Measurements from ENCODE around the gene CNTN4. TPM values are rescaled to one million over a fixed set of nuclear protein-coding genes. Genes with fewer than 3 reads are reported as not detected.

Gene CNTN4
- total and polyA plus RNA-seq, 8 donors, result 2.5 to 10.8 (median 5.1) TPM

DNA sequence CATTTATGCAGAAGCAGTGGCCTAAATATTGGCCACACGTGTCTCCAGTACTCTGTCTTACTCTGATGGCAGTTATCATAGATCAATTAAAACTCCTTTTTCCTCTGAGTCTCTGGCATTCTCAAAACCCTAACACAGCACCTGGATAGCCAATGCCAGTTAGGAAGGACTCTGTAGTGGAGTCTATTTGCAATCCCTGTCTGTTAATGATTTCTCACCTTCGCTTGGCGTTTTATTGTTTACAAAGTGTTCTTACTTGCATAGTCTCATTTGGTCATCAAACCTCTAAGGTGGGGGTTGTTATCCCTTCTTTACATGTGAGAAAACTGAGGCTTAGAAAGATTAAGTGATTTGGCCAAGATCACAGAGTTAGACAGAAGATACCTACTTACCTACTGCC, 752.7 kb downstream of the CNTN4 start:
- DNase-seq (no peak), FAIRE-seq (no peak), ATAC-seq (peak in 3 of 4 donors; percentile 75 to 78 (median 75))
- H3K9me3 ChIP-seq, result no peaks in the 10 kb centered on the region
- TF ChIP-seq, protein P1, sequence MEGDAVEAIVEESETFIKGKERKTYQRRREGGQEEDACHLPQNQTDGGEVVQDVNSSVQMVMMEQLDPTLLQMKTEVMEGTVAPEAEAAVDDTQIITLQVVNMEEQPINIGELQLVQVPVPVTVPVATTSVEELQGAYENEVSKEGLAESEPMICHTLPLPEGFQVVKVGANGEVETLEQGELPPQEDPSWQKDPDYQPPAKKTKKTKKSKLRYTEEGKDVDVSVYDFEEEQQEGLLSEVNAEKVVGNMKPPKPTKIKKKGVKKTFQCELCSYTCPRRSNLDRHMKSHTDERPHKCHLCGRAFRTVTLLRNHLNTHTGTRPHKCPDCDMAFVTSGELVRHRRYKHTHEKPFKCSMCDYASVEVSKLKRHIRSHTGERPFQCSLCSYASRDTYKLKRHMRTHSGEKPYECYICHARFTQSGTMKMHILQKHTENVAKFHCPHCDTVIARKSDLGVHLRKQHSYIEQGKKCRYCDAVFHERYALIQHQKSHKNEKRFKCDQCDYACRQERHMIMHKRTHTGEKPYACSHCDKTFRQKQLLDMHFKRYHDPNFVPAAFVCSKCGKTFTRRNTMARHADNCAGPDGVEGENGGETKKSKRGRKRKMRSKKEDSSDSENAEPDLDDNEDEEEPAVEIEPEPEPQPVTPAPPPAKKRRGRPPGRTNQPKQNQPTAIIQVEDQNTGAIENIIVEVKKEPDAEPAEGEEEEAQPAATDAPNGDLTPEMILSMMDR (IDR thresholded peaks at IDR 0.05), result no peak
- intact Hi-C loops (cut with DNase I), result no loop called here
- H3K4me3 ChIP-seq, result no peak overlapping the region
- no peaks in the 10 kb centered on the region for H3K27me3 ChIP-seq
- 7 to 13% methylated on average over 3 of the region's 3 CpGs for WGBS, 2 donors
- H3K4me1 ChIP-seq, result peaks cover 0 to 3% (median 0%) of the 10 kb centered on the region in 3 donors
- no peaks in the 10 kb centered on the region for H3K36me3 ChIP-seq
- peak overlapping the region in 2 of 4 donors; percentile 34 to 46 for H3K27ac ChIP-seq

DNA sequence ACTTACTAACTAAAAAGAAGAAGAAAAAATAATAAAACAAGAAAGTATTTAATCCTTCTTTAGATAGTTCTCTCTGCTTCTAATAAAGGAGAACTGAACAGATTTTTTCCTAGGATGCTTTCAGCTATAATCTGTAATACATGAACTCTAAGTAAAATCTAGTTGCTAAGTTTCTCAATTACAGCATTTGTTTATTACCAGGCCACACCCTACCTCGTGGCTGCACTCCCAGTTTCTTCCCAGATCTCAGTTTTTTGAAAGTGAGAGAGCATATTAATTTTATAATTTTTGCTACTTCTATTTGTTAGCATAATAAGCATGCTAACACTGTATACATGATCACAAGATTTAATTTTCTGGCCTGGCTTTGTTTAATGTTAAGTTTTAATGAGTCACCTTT, 753.2 kb downstream of the CNTN4 start:
- Histone ChIP-seq H3K9me3 (no peaks in the 10 kb centered on the region), H3K27ac (peak overlapping the region in 2 of 4 donors; percentile 34 to 46), H3K36me3 (no peaks in the 10 kb centered on the region), H3K4me1 (peaks cover 0 to 3% (median 0%) of the 10 kb centered on the region in 3 donors), H3K4me3 (no peak overlapping the region), H3K27me3 (no peaks in the 10 kb centered on the region)
- TF ChIP-seq, protein P1 (IDR thresholded peaks at IDR 0.05), result no peak
- ATAC-seq, result peak in 3 of 4 donors; percentile 40 to 57 (median 41)
- DNase-seq, result no peak
- 9% methylated on average over 1 of the region's 1 CpG for WGBS, 2 donors
- intact Hi-C loops (cut with DNase I), result no loop called here
- FAIRE-seq, result no peak

DNA sequence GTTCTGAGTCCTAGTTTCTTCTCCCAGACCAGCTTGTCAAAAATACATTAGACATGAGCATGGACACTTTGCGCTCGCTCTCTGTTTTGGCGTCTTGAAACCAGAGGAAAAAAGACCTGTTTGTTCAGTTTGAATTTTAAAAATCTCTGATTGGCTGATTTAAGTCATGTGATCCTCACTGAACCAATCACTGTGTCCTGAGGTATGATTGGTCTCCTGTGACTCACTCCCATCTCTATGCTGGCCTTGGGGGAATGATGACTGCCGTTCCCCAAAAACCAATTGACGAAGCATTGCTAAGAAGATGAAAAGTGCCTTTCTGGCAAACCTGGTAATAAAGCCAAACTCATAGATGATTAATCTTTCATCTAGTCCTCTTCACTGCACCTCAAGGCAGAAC, 755.0 kb downstream of the CNTN4 start:
- DNase-seq (no peak), FAIRE-seq (no peak), ATAC-seq (no peak)
- Histone ChIP-seq H3K9me3 (no peaks in the 10 kb centered on the region), H3K4me1 (peaks cover 0 to 3% (median 0%) of the 10 kb centered on the region in 3 donors), H3K36me3 (no peaks in the 10 kb centered on the region), H3K27ac (no peak overlapping the region), H3K27me3 (no peaks in the 10 kb centered on the region), H3K4me3 (no peak overlapping the region)
- WGBS, 2 donors, result 70 to 72% methylated on average over 5 of the region's 5 CpGs
- TF ChIP-seq, protein P1 (IDR thresholded peaks at IDR 0.05), result no peak
- intact Hi-C loops (cut with DNase I), result no loop called here

DNA sequence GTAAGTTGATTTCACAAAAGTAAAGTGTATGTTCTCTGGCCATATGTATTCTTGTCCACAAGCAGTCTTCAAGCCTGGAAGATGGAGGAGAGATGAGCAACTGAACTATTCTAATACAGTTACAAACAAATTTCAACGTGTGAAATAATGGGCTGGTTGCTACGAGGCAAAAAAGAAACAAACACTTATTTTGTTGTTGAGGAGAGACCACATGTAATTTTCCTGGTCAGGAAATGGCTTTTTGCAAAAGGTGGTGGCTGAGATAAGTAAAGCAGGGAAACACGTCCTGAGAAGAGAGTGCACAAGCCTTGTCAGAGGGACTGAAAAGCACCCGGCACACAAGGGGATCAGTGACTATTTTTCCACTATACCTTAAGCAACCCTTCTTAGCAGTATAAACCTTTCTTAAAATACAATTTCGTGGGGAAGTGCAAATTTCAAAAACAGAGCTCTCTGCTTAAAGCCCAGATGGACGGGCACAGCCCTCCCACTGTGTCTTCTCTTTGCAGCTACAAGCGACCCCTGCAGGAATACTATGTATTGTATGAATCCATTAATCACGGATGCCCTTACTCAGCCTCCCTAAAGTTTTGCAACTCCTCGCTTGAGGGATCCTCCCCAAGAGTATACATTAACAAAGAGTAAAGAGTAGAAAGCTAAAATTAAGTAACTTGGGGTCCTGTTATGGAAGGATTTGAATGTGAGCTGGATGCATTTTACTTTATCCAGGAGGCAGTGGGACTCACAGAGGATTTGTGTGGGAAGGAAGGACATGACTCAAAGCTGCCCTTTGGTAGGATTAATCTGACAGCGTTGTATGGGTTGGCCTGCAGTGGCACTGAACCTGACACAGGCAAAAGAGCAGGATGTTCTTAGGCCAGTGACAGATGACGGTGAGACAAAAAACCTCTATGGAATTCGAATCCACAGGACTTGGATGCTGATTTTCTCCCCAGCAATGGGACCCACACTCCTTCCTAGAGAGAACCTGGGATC, 757.8 kb downstream of the CNTN4 start:
- intact Hi-C loops (cut with DNase I), result no loop called here
- Histone ChIP-seq H3K27ac (no peak overlapping the region), H3K9me3 (no peaks in the 10 kb centered on the region), H3K4me3 (no peak overlapping the region), H3K4me1 (peaks cover 0 to 3% (median 0%) of the 10 kb centered on the region in 3 donors), H3K36me3 (no peaks in the 10 kb centered on the region), H3K27me3 (no peaks in the 10 kb centered on the region)
- no peak for FAIRE-seq
- WGBS, 2 donors, result 43 to 61% methylated on average over 12 of the region's 12 CpGs
- TF ChIP-seq, protein P1 (IDR thresholded peaks at IDR 0.05), result no peak
- ATAC-seq, result no peak
- DNase-seq, result no peak

DNA sequence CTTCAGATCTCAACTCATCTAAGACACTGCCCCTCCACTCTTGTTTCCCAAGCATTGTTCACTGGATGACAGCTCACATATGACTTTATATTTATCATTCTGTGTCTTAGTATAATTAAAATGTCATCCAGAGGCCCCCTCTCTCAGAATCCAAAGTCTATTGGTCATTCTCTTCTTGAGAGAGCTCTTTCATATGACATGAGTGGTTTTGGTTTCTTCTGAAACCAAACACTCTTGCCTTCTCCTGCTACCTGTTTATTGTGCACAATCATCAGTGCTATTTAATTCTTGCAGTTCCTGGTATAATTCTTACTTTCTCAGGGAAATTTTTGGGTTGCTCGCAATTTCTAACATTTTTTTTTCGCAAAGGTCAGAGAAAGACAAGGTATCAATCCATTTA, 762.0 kb downstream of the CNTN4 start:
- TF ChIP-seq, protein P1 (IDR thresholded peaks at IDR 0.05), result no peak
- no peak overlapping the region for H3K4me3 ChIP-seq
- no peaks in the 10 kb centered on the region for H3K27me3 ChIP-seq
- H3K27ac ChIP-seq, result peak overlapping the region in 1 of 4 donors; percentile 16
- H3K4me1 ChIP-seq, result peaks cover 0 to 22% (median 0%) of the 10 kb centered on the region in 3 donors
- ATAC-seq (no peak), DNase-seq (no peak), FAIRE-seq (no peak)
- no peaks in the 10 kb centered on the region for H3K36me3 ChIP-seq
- 75 to 96% methylated on average over 2 of the region's 2 CpGs for WGBS, 2 donors
- intact Hi-C loops (cut with DNase I), result no loop called here
- H3K9me3 ChIP-seq, result no peaks in the 10 kb centered on the region
